ENCODE results near the gene RYR3. TPM values are rescaled to one million over a fixed set of nuclear protein-coding genes. Genes with fewer than 3 reads are reported as not detected.
A peak's percentile ranks its signal among the peaks of the same experiment; 100 is the strongest.

The RYR3 gene
- total RNA-seq, 2 experiments from 2014 or later = 0.06 to 0.32 TPM

GRCh38 chr15:33639978-33640377 is 329.2 kb downstream of the RYR3 start:
- Histone ChIP-seq H4K20me1 (ENCODE audit: insufficient read depth, low read length) (no peaks in the 10 kb centered on the region), H3K9me3 (ENCODE audit: low read length) (no peaks in the 10 kb centered on the region), H3K4me2 (ENCODE audit: low read length) (no peak overlapping the region), H3K4me3 (ENCODE audit: low read depth, low read length, poor library complexity, severe bottlenecking) (no peak overlapping the region), H2AFZ (ENCODE audit: low read length) (peak overlapping the region; percentile 1; the same call in 1 of the 2 replicates), H3K27ac (ENCODE audit: low read depth, low read length, poor library complexity, severe bottlenecking) (no peak overlapping the region), H3K4me1 (ENCODE audit: insufficient read depth, low read length, poor library complexity, severe bottlenecking) (no peaks in the 10 kb centered on the region), H3K36me3 (ENCODE audit: insufficient read depth, low read length) (no peaks in the 10 kb centered on the region), H3K9me2 (ENCODE audit: insufficient read depth, low read length) (no peaks in the 10 kb centered on the region), H3K79me2 (ENCODE audit: insufficient read depth, low read depth, low read length) (no peaks in the 10 kb centered on the region)
- ChIA-PET POLR2A (interaction anchor here (0.8 kb wide), 1 partner anchor 24 kb away, joined by 3 read pairs; no protein-coding TSS in a partner anchor), CTCF (ENCODE audit: unreplicated experiment) (no interaction called here)
- TF ChIP-seq EZH2phosphoT487 (IDR thresholded peaks at IDR 0.05; ENCODE audit: borderline replicate concordance, low read depth, low read length) = no peak
- TF ChIP-seq, protein P1, sequence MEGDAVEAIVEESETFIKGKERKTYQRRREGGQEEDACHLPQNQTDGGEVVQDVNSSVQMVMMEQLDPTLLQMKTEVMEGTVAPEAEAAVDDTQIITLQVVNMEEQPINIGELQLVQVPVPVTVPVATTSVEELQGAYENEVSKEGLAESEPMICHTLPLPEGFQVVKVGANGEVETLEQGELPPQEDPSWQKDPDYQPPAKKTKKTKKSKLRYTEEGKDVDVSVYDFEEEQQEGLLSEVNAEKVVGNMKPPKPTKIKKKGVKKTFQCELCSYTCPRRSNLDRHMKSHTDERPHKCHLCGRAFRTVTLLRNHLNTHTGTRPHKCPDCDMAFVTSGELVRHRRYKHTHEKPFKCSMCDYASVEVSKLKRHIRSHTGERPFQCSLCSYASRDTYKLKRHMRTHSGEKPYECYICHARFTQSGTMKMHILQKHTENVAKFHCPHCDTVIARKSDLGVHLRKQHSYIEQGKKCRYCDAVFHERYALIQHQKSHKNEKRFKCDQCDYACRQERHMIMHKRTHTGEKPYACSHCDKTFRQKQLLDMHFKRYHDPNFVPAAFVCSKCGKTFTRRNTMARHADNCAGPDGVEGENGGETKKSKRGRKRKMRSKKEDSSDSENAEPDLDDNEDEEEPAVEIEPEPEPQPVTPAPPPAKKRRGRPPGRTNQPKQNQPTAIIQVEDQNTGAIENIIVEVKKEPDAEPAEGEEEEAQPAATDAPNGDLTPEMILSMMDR (conservative IDR thresholded peaks at IDR 0.05; ENCODE audit: low read length) = no peak
- peak; percentile 17 for DNase-seq (ENCODE audit: low spot score)
- intact Hi-C loops (cut with micrococcal nuclease; ENCODE audit: unreplicated experiment) = no loop called here
- BruUV-seq (replicated peaks) = no TSS peak

- no peaks in the 10 kb centered on the region for H3K9me3 ChIP-seq (ENCODE audit: low read length)
- CTCF ChIA-PET (ENCODE audit: unreplicated experiment) = no interaction called here
Measured at GRCh38 chr15:33641069-33641468, 330.3 kb downstream of the RYR3 start.

GRCh38 chr15:33644304-33644703 is 333.5 kb downstream of the RYR3 start:
- Histone ChIP-seq H3K27ac (ENCODE audit: low read depth, low read length, poor library complexity, severe bottlenecking) (no peak overlapping the region), H3K9me3 (ENCODE audit: low read length) (no peaks in the 10 kb centered on the region), H3K79me2 (ENCODE audit: insufficient read depth, low read depth, low read length) (no peaks in the 10 kb centered on the region), H2AFZ (ENCODE audit: low read length) (no peak overlapping the region), H3K9me2 (ENCODE audit: insufficient read depth, low read length) (no peaks in the 10 kb centered on the region), H4K20me1 (ENCODE audit: insufficient read depth, low read length) (no peaks in the 10 kb centered on the region), H3K4me3 (ENCODE audit: low read depth, low read length, poor library complexity, severe bottlenecking) (no peak overlapping the region), H3K4me1 (ENCODE audit: insufficient read depth, low read length, poor library complexity, severe bottlenecking) (no peaks in the 10 kb centered on the region), H3K4me2 (ENCODE audit: low read length) (no peak overlapping the region), H3K36me3 (ENCODE audit: insufficient read depth, low read length) (no peaks in the 10 kb centered on the region)
- intact Hi-C loops (cut with micrococcal nuclease; ENCODE audit: unreplicated experiment) = loop anchor here (2.0 kb wide), 1 partner anchor 28 kb away; no protein-coding TSS in a partner anchor
- CTCF ChIA-PET (ENCODE audit: unreplicated experiment) = no interaction called here
- TF ChIP-seq, protein P1 (conservative IDR thresholded peaks at IDR 0.05; ENCODE audit: low read length) = no peak
- TF ChIP-seq EZH2phosphoT487 (IDR thresholded peaks at IDR 0.05; ENCODE audit: borderline replicate concordance, low read depth, low read length) = no peak
- BruUV-seq (replicated peaks) = no TSS peak
- POLR2A ChIA-PET = interaction anchor here (1.0 kb wide), 2 partner anchors 12 to 25 kb away, joined by 3 read pairs; no protein-coding TSS in a partner anchor
- DNase-seq (ENCODE audit: low spot score) = no peak

More at GRCh38 chr15:33641069-33641468, 330.3 kb downstream of the RYR3 start:
- no peak for TF ChIP-seq EZH2phosphoT487 (IDR thresholded peaks at IDR 0.05; ENCODE audit: borderline replicate concordance, low read depth, low read length)
- TF ChIP-seq, protein P1 (conservative IDR thresholded peaks at IDR 0.05; ENCODE audit: low read length) = no peak
- no peaks in the 10 kb centered on the region for H4K20me1 ChIP-seq (ENCODE audit: insufficient read depth, low read length)
- no peak overlapping the region for H3K4me2 ChIP-seq (ENCODE audit: low read length)
- POLR2A ChIA-PET = interaction anchor here (0.7 to 2.2 kb wide), 4 partner anchors 8 to 29 kb away, joined by 3 to 5 read pairs (median 3); no protein-coding TSS in a partner anchor
- H3K4me3 ChIP-seq (ENCODE audit: low read depth, low read length, poor library complexity, severe bottlenecking) = no peak overlapping the region
- no peaks in the 10 kb centered on the region for H3K4me1 ChIP-seq (ENCODE audit: insufficient read depth, low read length, poor library complexity, severe bottlenecking)
- no peak for DNase-seq (ENCODE audit: low spot score)
- no peaks in the 10 kb centered on the region for H3K79me2 ChIP-seq (ENCODE audit: insufficient read depth, low read depth, low read length)
- no peak overlapping the region for H2AFZ ChIP-seq (ENCODE audit: low read length)
- H3K36me3 ChIP-seq (ENCODE audit: insufficient read depth, low read length) = no peaks in the 10 kb centered on the region
- no TSS peak for BruUV-seq (replicated peaks)
- intact Hi-C loops (cut with micrococcal nuclease; ENCODE audit: unreplicated experiment) = no loop called here
- H3K9me2 ChIP-seq (ENCODE audit: insufficient read depth, low read length) = no peaks in the 10 kb centered on the region
- H3K27ac ChIP-seq (ENCODE audit: low read depth, low read length, poor library complexity, severe bottlenecking) = no peak overlapping the region

All from OCI-LY7 (cell line).